GM12891 (cell line): ENCODE data around the gene TMEM19.

Source experiments
- POLR2A ChIP-seq: IDR thresholded peaks from 2 replicates; pipeline ENCODE4 v1.6.1; 2011; ENCODE audit warnings: low read depth, low read length, control low read depth
- POLR2AphosphoS5 ChIP-seq: IDR thresholded peaks from 2 replicates; pipeline ENCODE4 v1.6.1; 2011; ENCODE audit warnings: low read depth, low read length, control low read depth
- POU2F2 ChIP-seq: IDR thresholded peaks from 2 replicates; pipeline ENCODE4 v1.6.1; 2011; ENCODE audit warnings: low read depth, mild to moderate bottlenecking, control low read depth, low read length, moderate library complexity
- TAF1 ChIP-seq: IDR thresholded peaks from 2 replicates; pipeline ENCODE4 v1.6.1; 2011; ENCODE audit warnings: low read depth, low read length, control low read depth

DNA sequence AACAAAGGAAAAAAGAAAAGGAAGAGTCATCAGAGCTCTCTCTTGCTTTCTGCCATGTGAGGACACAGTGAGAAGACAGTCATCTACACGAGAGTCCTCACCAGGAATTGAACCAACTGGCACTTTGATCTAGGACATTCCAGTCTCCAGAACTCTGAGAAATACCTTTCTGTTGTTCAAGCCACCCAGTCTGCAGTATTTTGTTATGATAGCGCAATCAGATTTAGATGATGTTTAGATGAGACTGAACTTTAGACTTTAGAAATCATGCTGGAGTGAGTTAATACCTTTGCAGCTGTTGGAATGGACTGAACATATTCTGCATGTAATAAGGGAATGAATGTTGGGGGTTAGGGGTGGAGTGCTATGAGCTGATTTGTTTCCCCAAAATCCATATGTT is 40.7 kb downstream of the TMEM19 start:
- TF ChIP-seq POU2F2 (no peak), POLR2AphosphoS5 (no peak), POLR2A (no peak), TAF1 (no peak)
